ENCODE measurements around the gene KLF13. TPM values are rescaled to one million over a fixed set of nuclear protein-coding genes. Genes with fewer than 3 reads are reported as not detected.

Gene KLF13
- 32.8 TPM for polyA plus RNA-seq (2013, experiment 1 of 2; ENCODE audit: insufficient read length)
- polyA plus RNA-seq (2013, experiment 2 of 2; ENCODE audit: insufficient read length), result 34.1 TPM

GRCh38 chr15:31326156-31326874 lies at the start of gene KLF13:
Gene KLF13, plus strand, starts transcription at chr15:31326835. Its CDS starts 378 bp downstream, at chr15:31327213.
- peak; percentile 98 for DNase-seq

- no peak for DNase-seq
Observed at GRCh38 chr15:31277335-31278060, 49.1 kb upstream of the KLF13 start.

- DNase-seq, result no peak
Observed at GRCh38 chr15:31278061-31278445, 48.6 kb upstream of the KLF13 start.

GRCh38 chr15:31278544-31279220 lies 48.0 kb upstream of the KLF13 start:
- DNase-seq, result no peak

- DNase-seq, result no peak
Observed at GRCh38 chr15:31279221-31280045, 47.2 kb upstream of the KLF13 start.

- DNase-seq, result no peak
Observed at GRCh38 chr15:31280046-31280830, 46.4 kb upstream of the KLF13 start.

GRCh38 chr15:31280831-31281216 lies 45.8 kb upstream of the KLF13 start:
- DNase-seq, result no peak

- DNase-seq, result no peak
Observed at GRCh38 chr15:31283043-31283442, 43.6 kb upstream of the KLF13 start.

GRCh38 chr15:31285772-31286261 lies 40.8 kb upstream of the KLF13 start:
- no peak for DNase-seq

GRCh38 chr15:31291048-31291578 lies 35.5 kb upstream of the KLF13 start:
- DNase-seq, result no peak

GRCh38 chr15:31292391-31293015 lies 34.1 kb upstream of the KLF13 start:
- DNase-seq, result no peak

- DNase-seq, result no peak
Observed at GRCh38 chr15:31293655-31294054, 33.0 kb upstream of the KLF13 start.

- DNase-seq, result no peak
Observed at GRCh38 chr15:31294067-31294466, 32.6 kb upstream of the KLF13 start.

GRCh38 chr15:31295658-31296057 lies 31.0 kb upstream of the KLF13 start:
- DNase-seq, result no peak

- no peak for DNase-seq
Observed at GRCh38 chr15:31296219-31296645, 30.4 kb upstream of the KLF13 start.

GRCh38 chr15:31296646-31297574 lies 29.7 kb upstream of the KLF13 start:
- DNase-seq, result no peak

- no peak for DNase-seq
Observed at GRCh38 chr15:31297575-31298456, 28.8 kb upstream of the KLF13 start.

GRCh38 chr15:31298707-31299172 lies 27.9 kb upstream of the KLF13 start:
- DNase-seq, result no peak

All from fibroblast of skin of abdomen (primary cell).